ELR (cell line): ENCODE measurements around the gene TLR8.
A peak's percentile ranks its signal among the peaks of the same experiment; 100 is the strongest.
"Not testable (repeated sequence)": the region's sequence is repeated elsewhere in the genome, so short reads cannot be mapped to it uniquely, and the experiment has no call there.

ENCODE experiments used
- DNase-seq: peaks from one replicate; pipeline ENCODE4 v3.0.0-alpha.2; 2015; ENCODE audit warnings: low read depth

The TLR8 gene

GRCh38 chrX:12946838-12947544 lies 40.6 kb downstream of the TLR8 start:
- DNase-seq, result peak; percentile 80

DNA sequence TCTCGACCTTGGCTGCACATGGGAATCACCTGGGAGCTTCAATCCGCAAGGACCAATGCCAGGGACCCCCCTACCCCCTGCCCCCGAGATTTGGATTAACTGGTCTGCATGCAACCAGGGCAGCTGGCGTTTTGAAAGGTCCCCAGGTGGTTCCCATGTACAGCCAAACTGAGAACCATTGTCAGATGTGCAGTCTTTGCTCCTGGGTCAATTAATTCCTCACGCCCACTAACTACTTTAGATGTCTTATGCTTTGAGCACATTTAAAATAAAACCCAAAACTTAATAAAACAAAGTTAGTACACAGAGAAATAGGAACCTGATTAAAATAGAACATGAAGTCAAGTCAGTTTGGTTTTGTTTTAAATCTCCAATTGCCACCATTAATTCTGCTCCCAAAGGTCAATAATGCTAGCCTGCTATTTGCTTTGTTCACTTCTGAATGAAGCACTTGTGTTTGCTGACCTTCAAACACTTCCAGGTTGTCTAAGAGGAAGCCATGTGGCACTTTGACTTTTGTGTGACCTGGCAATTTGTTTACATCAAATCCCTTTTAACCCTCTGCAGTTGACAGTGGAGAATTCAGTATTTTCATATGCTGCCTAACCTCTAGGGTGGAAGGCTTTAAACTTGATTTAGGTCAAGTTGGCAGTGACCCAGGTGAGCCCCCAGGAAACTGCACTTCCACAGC lies 41.3 kb downstream of the TLR8 start:
- no peak for DNase-seq

DNA sequence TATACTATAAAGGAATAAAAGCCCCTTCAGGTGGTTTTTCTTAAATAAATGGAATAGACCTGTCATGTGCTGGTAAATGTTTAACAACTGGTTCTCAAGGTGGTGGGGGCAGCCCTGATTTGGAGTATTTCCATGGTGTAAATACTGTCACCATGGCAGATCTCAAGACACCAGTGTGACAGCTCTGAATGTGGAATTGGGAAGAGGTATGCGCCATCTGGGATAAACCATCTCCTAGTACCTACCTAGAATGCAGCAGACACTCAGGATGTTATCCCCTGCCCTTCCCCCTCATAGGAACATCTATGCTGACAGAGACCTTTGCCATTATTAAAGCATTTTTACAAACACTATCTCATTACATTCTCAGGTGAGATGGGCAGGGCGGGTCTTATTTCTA lies 42.1 kb downstream of the TLR8 start:
- no peak for DNase-seq

DNA sequence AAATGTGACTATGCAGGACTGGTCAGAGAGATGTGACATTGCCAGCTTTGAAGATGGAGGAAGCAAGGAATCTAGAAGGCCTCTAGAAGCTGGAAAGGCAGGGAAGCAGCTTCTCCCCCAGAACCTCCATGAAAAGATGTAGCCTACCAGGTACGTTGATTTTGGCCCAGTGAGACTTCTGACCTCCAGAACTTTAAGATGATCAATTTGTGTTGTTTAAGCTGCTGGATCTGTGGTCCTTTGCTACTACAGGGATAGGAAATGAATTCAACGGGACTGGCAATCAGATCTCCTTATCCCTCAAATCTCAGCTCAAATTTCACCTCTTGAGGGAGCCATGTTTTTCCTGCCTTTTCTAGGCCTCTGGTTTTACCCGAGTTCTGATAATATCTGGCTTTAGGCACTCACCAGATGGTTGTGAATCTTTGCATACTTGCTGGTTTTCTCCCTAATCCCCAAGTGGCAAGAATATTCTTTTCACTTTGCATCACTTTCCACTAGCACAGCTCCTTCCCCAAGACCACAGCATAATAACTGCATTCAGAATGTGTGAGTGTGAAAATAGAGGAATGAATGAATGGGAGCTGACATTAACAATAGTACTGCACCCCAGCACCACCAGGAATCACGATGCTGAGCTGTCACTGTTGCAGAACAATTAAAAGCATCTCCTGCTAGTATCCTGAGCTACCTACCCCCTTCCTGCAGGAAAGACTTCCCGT lies 42.9 kb downstream of the TLR8 start:
- DNase-seq, result no peak

- peak; percentile 78 for DNase-seq
These were observed 43.7 kb downstream of the TLR8 start for GRCh38 chrX:12949927-12950656.

DNA sequence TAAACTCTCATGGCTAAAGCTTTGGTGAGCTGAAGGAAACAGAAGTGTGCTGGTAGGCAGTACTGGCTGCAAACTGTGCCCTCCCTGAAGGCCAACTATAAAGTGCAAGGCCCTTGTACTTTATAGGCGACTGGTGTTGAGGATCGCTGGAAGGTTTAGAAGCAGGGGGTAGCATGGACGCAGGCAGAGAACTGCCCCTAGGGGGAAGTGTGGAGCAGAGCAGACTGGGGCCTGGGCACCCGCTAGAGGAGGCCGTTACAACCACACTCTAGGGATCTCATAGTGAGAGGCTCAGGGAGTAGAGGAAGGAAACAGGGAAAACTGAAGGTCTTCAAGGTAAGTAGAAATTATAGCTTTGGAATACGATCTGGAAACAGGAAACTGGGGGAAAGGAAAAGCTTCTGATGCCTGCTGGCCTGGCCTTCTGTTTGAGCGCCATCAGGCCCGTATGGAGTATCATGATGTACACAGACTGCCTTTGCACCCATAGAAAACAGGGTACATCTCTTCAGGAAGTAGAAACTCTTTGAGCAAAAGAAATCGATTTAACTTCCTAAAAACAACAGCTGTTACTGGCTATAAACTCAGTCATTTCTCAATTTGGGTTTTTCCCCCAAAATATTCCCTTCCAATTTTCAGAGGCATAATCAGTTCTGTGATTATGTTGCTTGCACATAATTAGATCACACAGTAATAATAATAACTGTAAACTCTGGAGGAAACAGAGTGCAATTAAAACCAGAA lies 44.6 kb downstream of the TLR8 start:
- DNase-seq, result no peak

DNA sequence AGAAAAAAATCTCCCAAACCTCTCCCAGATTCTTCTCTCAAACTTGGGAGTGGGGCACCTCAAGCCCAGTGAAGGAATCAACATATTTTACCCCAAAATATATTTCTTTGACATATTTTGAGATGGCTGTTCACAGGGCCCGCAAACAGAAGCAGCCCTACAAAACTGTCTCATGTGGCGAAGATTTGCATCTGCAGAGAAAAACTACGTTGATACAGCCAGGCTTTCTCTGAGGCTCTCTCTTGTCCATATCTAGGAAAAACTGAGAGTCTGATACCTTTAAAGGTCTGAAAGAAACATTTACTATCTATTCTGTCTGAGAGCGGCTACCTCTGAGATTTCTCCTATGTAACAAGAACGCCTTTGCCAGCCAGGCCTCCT lies 45.2 kb downstream of the TLR8 start:
- no peak for DNase-seq

- DNase-seq, result no peak
These were observed 47.0 kb downstream of the TLR8 start for GRCh38 chrX:12953420-12953819.

- no peak for DNase-seq
These were observed 48.0 kb downstream of the TLR8 start for GRCh38 chrX:12954376-12954775.

DNA sequence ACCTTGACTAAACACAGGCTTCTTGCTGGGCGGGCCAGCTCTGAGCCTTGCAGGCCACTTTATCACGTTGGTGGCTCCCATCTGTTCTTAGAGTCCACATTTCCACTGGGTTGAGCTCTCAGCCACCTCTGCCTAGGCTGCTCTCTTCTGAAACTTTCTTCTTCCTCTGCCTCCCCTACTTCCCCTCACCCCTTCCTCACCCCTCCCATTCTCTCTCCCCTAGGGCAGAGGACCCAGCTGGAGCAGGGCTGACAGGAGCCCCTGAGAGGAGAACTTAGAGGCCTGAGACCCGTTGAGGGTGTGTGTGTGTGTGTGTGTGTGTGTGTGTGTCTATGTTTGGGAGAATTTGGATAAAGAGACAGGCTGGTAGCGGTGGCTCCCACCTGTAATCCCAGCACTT lies 48.6 kb downstream of the TLR8 start:
- no peak for DNase-seq

DNA sequence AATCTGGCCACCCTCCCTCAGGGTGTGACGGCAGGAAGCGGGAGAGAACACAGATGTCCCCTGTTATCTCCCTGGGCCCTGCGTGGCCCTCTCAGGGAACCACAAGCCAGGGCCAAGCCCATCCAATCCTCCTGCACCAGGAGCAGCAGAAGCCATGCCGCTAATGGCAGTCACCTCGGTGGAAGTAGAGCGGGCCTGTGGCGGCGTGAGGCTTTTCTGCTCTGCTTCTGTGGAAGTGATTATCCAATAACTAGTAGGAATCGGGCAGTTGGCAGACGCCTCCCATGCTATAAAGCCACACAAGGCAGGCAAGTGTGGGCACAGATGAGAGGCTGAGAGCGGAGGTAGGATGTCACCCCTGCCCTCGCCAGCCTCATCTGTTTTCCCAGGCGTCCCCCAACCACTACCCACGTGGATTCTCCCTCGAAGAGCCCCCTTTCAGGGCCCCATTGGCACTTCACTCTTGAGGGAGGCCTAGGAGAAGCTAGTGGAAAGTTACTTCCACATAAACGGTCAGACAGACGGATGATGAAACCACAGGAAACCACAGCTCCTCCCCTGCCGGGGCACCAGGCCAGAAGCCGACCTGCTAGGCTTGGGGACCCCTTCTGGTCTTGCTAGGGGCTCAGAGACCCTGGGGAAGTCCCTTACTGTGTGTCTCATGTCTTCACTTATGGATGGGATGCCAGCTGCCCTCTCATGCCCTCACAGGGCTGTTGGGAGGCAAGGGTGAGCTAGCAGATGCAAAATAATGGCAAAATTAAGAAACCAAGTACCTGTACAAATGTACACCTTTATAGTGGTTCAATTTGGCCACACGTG lies 49.7 kb downstream of the TLR8 start:
- DNase-seq, result peak; percentile 64

DNA sequence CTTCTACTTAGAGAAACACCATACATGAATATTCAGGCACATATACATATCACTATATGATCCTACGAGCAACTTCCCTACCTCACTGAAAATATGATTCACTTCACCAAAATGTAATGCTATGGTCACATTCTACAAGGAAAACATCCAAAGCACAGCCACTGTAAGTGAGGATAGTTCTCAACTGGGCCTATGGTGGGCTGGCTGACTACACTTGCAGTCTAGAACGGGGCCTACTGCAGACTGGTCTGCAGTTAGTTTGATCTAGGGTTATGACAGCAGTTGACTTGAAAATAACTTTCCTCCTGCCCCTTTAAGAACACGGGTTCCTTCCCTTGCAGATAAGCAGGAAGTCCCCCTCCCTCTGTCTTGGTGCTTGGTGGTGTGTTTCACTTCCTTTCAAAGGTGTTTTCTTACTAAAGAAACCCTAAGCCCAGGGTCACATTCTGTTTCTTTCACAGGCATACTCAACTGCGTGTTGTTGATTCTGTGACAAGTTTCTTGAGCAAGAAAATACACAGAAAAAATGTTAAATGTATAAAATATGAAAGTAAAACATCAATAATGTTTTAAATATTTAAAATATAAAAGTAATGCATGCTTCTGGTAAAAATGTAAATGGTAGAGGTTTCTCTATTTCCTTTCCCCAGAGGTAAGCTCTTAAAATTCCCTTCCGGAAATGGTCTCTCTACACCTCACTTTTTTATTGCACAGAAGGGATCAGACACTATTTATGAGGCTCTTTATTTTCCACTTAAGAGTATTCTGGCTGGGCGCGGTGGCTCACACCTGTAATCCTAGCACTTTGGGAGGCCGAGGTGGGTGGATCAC lies 50.5 kb downstream of the TLR8 start:
- DNase-seq, result peak; percentile 58

DNA sequence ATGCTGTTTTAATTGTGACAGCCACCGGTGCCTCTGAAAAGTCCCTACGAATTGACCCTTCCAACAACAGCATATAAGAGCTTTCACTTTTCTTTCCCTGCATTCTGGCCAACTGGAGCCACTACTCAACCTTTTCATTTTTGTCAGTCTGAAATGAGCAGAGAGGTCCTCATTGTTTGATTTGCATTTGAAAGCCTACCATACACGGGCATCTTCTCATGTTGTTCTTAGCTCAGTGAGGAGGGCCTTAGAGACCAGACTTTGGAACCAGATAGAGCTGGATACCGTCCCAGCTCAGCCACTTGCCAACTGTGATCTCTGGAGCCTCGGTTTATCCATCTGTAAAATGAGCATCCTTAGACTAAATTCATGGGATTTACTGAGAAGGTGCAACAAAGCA lies 51.6 kb downstream of the TLR8 start:
- no peak for DNase-seq

DNA sequence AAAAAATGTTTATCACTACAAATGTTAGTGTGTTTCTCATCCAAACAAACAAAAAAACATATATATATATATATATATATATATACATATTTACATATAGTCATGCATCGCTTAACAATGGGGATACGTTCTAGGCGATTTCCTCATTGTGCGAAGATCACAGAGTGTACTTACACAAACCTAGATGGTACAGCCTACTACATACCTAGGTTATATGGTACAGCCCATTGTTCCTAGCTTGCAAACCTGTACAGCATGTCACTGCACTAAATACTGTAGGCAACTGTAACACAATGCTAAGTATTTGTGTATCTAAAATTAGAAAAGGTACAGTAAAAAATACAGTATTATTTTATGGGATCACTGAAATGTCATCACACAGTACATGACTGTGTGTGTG lies 52.0 kb downstream of the TLR8 start:
- no peak for DNase-seq

- DNase-seq, result no peak
These were observed 54.8 kb downstream of the TLR8 start for GRCh38 chrX:12961196-12961718.

GRCh38 chrX:12962041-12962504 lies 55.7 kb downstream of the TLR8 start:
- DNase-seq, result no peak

DNA sequence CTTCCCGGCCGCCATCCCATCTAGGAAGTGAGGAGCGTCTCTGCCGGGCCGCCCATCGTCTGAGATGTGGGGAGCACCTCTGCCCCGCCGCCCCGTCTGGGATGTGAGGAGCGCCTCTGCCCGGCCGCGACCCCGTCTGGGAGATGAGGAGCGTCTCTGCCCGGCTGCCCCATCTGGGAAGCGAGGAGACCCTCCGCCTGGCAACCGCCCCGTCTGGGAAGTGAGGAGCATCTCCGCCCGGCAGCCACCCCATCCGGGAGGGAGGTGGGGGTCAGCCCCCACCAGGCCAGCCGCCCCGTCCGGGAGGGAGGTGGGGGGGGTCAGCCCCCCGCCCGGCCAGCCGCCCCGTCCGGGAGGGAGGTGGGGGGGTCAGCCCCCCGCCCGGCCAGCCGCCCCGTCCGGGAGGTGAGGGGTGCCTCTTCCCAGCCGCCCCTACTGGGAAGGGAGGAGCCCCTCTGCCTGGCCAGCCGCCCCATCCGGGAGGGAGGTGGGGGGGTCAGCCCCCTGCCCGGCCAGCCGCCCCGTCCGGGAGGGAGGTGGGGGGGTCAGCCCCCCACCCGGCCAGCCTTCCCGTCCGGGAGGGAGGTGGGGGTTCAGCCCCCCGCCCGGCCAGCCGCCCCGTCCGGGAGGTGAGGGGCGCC lies 56.9 kb downstream of the TLR8 start:
- not testable (repeated sequence) for DNase-seq

DNA sequence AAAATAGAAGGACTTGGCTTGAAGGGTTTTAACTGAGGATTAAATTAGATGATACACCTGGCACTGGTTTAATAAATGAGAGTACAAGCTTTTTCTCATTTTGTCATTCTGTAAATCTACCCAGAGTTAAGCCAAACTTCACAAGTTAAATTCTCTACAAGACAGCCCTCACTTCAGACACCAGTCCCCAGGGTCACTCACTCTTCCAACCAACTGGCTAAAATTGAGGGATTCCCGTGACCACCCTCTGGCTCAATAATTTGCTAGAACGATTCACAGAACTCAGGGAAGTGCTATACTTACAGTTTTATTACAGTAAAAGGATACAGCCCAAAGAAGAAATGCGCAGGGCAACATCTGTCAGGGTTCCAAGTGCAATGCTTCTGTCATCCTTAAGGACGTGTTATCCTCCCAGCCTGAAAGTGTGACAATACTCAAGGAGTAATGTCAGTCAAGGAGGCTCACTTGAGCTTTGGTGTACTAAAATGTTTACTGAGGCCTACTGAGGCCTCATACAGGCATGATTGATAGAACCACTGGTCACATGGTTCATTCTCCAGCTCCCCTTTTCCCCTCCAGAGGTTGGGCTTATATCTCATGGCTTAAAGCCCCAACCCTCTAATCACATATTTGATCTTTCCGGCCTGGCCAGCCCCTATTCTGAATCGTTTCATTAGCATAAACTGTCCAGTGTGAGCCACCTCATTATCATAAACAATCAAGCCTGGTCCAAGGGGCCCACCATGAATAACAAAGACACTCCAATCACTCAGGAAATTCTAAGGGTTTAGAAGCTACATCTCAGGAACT lies 58.9 kb downstream of the TLR8 start:
- no peak for DNase-seq
